ELF-1 (cell line): ENCODE results near the gene ENGASE.

ENCODE experiments used
- DNase-seq: peaks from one replicate; pipeline ENCODE4 v3.0.0-alpha.2; 2016; ENCODE audit warnings: low read depth, low spot score

Gene ENGASE

GRCh38 chr17:79091226-79091670 is 16.6 kb downstream of the ENGASE start:
- DNase-seq = no peak

GRCh38 chr17:79092567-79092966 is 17.9 kb downstream of the ENGASE start:
- DNase-seq = no peak

- DNase-seq = no peak
Measured at GRCh38 chr17:79093270-79093669, 18.6 kb downstream of the ENGASE start.

- DNase-seq = no peak
Measured at GRCh38 chr17:79094261-79094660, 19.6 kb downstream of the ENGASE start.

- no peak for DNase-seq
Measured at GRCh38 chr17:79095345-79096055, 20.9 kb downstream of the ENGASE start.

- DNase-seq = no peak
Measured at GRCh38 chr17:79096477-79096876, 21.9 kb downstream of the ENGASE start.

- no peak for DNase-seq
Measured at GRCh38 chr17:79097226-79098055, 22.8 kb downstream of the ENGASE start.

GRCh38 chr17:79098282-79098867 is 23.8 kb downstream of the ENGASE start:
- DNase-seq = peak; percentile 30

GRCh38 chr17:79100405-79100804 is 25.8 kb downstream of the ENGASE start:
- DNase-seq = no peak

GRCh38 chr17:79101111-79101673 is 26.6 kb downstream of the ENGASE start:
- peak; percentile 34 for DNase-seq

GRCh38 chr17:79102214-79102613 is 27.6 kb downstream of the ENGASE start:
- DNase-seq = no peak

GRCh38 chr17:79104898-79105600 is 30.4 kb downstream of the ENGASE start:
- no peak for DNase-seq

GRCh38 chr17:79105937-79106336 is 31.3 kb downstream of the ENGASE start:
- no peak for DNase-seq

GRCh38 chr17:79106958-79107357 is 32.3 kb downstream of the ENGASE start:
- no peak for DNase-seq

- no peak for DNase-seq
Measured at GRCh38 chr17:79107499-79108231, 33.0 kb downstream of the ENGASE start.

GRCh38 chr17:79108232-79108850 is 33.7 kb downstream of the ENGASE start:
- DNase-seq = no peak

- no peak for DNase-seq
Measured at GRCh38 chr17:79108870-79109269, 34.2 kb downstream of the ENGASE start.

GRCh38 chr17:79109584-79109983 is 35.0 kb downstream of the ENGASE start:
- no peak for DNase-seq

- DNase-seq = no peak
Measured at GRCh38 chr17:79111097-79111496, 36.5 kb downstream of the ENGASE start.

- no peak for DNase-seq
Measured at GRCh38 chr17:79112471-79112870, 37.8 kb downstream of the ENGASE start.
